ENCODE data around the gene CHD5.
A peak's percentile ranks its signal among the peaks of the same experiment; 100 is the strongest.

The CHD5 gene

GRCh38 chr1:6151291-6151822, 28.8 kb downstream of the CHD5 start:
- no peak for DNase-seq

- DNase-seq, result no peak
Observed at GRCh38 chr1:6150006-6150938, 29.8 kb downstream of the CHD5 start.

GRCh38 chr1:6149597-6149996, 30.5 kb downstream of the CHD5 start:
- DNase-seq, result no peak

- DNase-seq, result peak; percentile 62 to 69
Observed at GRCh38 chr1:6148497-6149241, 31.5 kb downstream of the CHD5 start.

- DNase-seq, result no peak
Observed at GRCh38 chr1:6145864-6146410, 34.2 kb downstream of the CHD5 start.

GRCh38 chr1:6145396-6145750, 34.7 kb downstream of the CHD5 start:
- DNase-seq, result no peak

- DNase-seq, result no peak
Observed at GRCh38 chr1:6144647-6145395, 35.3 kb downstream of the CHD5 start.

- DNase-seq, result no peak
Observed at GRCh38 chr1:6144175-6144574, 35.9 kb downstream of the CHD5 start.

GRCh38 chr1:6143395-6143794, 36.7 kb downstream of the CHD5 start:
- no peak for DNase-seq

- DNase-seq, result no peak
Observed at GRCh38 chr1:6142734-6143133, 37.4 kb downstream of the CHD5 start.

- no peak for DNase-seq
Observed at GRCh38 chr1:6142036-6142621, 38.0 kb downstream of the CHD5 start.

- no peak for DNase-seq
Observed at GRCh38 chr1:6141592-6141991, 38.5 kb downstream of the CHD5 start.

- DNase-seq, result no peak
Observed at GRCh38 chr1:6140413-6140812, 39.7 kb downstream of the CHD5 start.

GRCh38 chr1:6137758-6138157, 42.4 kb downstream of the CHD5 start:
- DNase-seq, result no peak

GRCh38 chr1:6136516-6137220, 43.5 kb downstream of the CHD5 start:
- DNase-seq, result no peak

- DNase-seq, result no peak
Observed at GRCh38 chr1:6134741-6135510, 45.2 kb downstream of the CHD5 start.

- DNase-seq, result no peak
Observed at GRCh38 chr1:6134206-6134605, 45.9 kb downstream of the CHD5 start.

GRCh38 chr1:6133146-6133895, 46.8 kb downstream of the CHD5 start:
- DNase-seq, result no peak

GRCh38 chr1:6131561-6131960, 48.6 kb downstream of the CHD5 start:
- no peak for DNase-seq

- DNase-seq, result no peak
Observed at GRCh38 chr1:6130596-6130995, 49.5 kb downstream of the CHD5 start.

Data from activated CD4-positive, alpha-beta T cell treated with anti-CD3 and anti-CD28 coated beads for 4 hours (primary cell).